ENCODE measurements around the gene SLC4A5. TPM values are rescaled to one million over a fixed set of nuclear protein-coding genes. Genes with fewer than 3 reads are reported as not detected.

SLC4A5 gene
- polyA plus RNA-seq, 1 of the 3 experiments (the other 2 are of a cell fraction): 0.25 TPM

DNA sequence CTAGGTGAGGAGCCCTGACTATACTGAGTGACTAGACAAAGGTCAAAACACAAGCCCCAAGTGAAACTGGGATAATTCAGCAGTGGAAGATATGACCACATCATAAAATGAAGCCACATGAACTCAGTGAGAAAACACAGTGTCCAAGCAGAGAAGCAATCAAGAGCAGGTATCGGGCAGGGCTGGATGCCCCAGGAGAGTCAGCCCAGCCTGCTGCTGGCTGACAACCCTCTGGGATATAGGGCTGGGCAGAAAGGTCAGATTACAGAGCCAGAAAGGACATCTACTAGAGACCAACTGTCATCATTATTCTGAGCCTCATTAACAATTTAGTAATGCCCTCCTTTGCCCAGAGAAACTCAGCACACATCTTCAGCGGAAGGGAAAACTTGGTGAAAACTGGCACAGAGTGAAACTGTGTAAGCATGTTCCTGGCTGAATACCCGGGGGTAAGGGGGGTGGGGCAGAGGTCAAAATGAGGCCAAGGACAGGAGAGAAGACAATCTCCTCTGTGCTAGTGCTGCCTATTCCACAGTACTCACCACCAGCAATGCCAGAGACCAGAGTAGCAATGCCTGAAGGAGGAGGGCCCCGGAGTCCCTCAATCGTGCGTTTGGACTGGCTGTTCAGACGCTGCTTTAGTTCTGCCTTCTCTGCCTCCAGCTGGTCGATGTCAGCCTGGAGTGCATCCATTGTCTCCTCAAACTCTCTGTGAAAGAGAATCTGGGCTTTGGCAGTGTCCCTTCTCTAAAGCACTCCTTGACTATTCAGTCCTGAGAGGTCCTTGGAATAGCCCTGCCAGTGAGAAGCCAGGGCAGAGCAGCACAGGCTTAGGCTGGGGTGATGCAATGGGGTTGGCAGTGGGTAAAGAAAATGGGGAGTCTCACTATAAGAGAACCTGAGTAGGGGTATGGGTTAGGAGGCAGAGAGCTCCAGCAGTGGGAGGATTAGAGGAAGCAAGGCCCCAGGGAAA is 21.6 kb upstream of the SLC4A5 start:
- no peak overlapping the region for H3K27ac ChIP-seq (ENCODE audit: low read depth in 2 of 2, low read length in 1 of 2)
- no peaks in the 10 kb centered on the region for H3F3A ChIP-seq (replicated peaks; ENCODE audit: insufficient read depth)
- no peaks in the 10 kb centered on the region for H3K79me2 ChIP-seq (ENCODE audit: insufficient read depth)
- H3K4me3 ChIP-seq (ENCODE audit: low read depth in 2 of 2, low read length in 1 of 2): no peak overlapping the region
- no peaks in the 10 kb centered on the region for H3K4me1 ChIP-seq (ENCODE audit: control insufficient read depth in 1 of 2, insufficient read depth in 2 of 2, low read depth in 1 of 2, low read length in 1 of 2)
- no peak overlapping the region for H3K4me2 ChIP-seq
- ChIA-PET CTCF (interaction anchor here (0.7 to 4.2 kb wide), 7 partner anchors 10 to 31 kb away, joined by 3 to 31 read pairs (median 3); no protein-coding TSS in a partner anchor), POLR2A (no interaction called here)
- H4K20me1 ChIP-seq (ENCODE audit: insufficient read depth): no peaks in the 10 kb centered on the region
- 91% methylated on average over 8 of the region's 8 CpGs for WGBS (ENCODE audit: low lambda C conversion rate)
- H3K9me2 ChIP-seq: no peaks in the 10 kb centered on the region
- TF ChIP-seq EP300 (IDR thresholded peaks at IDR 0.05; ENCODE audit: borderline replicate concordance in 1 of 2, low read depth in 1 of 2, low read length in 1 of 2): no peak
- TF ChIP-seq FOXM1 (IDR thresholded peaks at IDR 0.05; ENCODE audit: low read depth): no peak
- no peak for TF ChIP-seq SMC3 (IDR thresholded peaks at IDR 0.05; ENCODE audit: low read depth, low read length)
- TF ChIP-seq TAF1 (IDR thresholded peaks at IDR 0.05; ENCODE audit: borderline replicate concordance, low read depth, low read length): no peak
- TF ChIP-seq TCF12 (IDR thresholded peaks at IDR 0.05): no peak
- TF ChIP-seq, protein P1, sequence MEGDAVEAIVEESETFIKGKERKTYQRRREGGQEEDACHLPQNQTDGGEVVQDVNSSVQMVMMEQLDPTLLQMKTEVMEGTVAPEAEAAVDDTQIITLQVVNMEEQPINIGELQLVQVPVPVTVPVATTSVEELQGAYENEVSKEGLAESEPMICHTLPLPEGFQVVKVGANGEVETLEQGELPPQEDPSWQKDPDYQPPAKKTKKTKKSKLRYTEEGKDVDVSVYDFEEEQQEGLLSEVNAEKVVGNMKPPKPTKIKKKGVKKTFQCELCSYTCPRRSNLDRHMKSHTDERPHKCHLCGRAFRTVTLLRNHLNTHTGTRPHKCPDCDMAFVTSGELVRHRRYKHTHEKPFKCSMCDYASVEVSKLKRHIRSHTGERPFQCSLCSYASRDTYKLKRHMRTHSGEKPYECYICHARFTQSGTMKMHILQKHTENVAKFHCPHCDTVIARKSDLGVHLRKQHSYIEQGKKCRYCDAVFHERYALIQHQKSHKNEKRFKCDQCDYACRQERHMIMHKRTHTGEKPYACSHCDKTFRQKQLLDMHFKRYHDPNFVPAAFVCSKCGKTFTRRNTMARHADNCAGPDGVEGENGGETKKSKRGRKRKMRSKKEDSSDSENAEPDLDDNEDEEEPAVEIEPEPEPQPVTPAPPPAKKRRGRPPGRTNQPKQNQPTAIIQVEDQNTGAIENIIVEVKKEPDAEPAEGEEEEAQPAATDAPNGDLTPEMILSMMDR (IDR thresholded peaks at IDR 0.05): no peak
- TF ChIP-seq MEF2A (IDR thresholded peaks at IDR 0.05; ENCODE audit: borderline replicate concordance, low read depth): no peak
- TF ChIP-seq, protein P2, sequence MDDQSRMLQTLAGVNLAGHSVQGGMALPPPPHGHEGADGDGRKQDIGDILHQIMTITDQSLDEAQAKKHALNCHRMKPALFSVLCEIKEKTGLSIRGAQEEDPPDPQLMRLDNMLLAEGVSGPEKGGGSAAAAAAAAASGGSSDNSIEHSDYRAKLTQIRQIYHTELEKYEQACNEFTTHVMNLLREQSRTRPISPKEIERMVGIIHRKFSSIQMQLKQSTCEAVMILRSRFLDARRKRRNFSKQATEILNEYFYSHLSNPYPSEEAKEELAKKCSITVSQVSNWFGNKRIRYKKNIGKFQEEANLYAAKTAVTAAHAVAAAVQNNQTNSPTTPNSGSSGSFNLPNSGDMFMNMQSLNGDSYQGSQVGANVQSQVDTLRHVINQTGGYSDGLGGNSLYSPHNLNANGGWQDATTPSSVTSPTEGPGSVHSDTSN (IDR thresholded peaks at IDR 0.05): no peak
- no peak for TF ChIP-seq RCOR1 (IDR thresholded peaks at IDR 0.05; ENCODE audit: low read length)
- TF ChIP-seq, protein P3, sequence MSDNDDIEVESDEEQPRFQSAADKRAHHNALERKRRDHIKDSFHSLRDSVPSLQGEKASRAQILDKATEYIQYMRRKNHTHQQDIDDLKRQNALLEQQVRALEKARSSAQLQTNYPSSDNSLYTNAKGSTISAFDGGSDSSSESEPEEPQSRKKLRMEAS (IDR thresholded peaks at IDR 0.05; ENCODE audit: low read depth): no peak
- TF ChIP-seq ELF1 (IDR thresholded peaks at IDR 0.05): no peak
- no peak for TF ChIP-seq EZH2phosphoT487 (IDR thresholded peaks at IDR 0.05; ENCODE audit: borderline replicate concordance, low read depth)
- no peak for TF ChIP-seq MXI1 (IDR thresholded peaks at IDR 0.05; ENCODE audit: low read depth, low read length)
- no peak for TF ChIP-seq NFIC (IDR thresholded peaks at IDR 0.05; ENCODE audit: borderline replicate concordance)
- no peak for TF ChIP-seq TEAD4 (IDR thresholded peaks at IDR 0.05; ENCODE audit: borderline replicate concordance, insufficient read depth)
- no peaks in the 10 kb centered on the region for H3K9me3 ChIP-seq
- no peak overlapping the region for H2AFZ ChIP-seq (ENCODE audit: low read depth)
- H3K36me3 ChIP-seq (replicated peaks in 1 of 2; ENCODE audit: control insufficient read depth in 1 of 2, insufficient read depth in 2 of 2, low read length in 1 of 2): peaks cover 46 to 97% of the 10 kb centered on the region in 2 experiments
- no peak overlapping the region for H3K9ac ChIP-seq
- DNase-seq: no peak
- H3K27me3 ChIP-seq (ENCODE audit: insufficient read depth): no peaks in the 10 kb centered on the region
